ENCODE data around the gene MRPL23.

Gene MRPL23

GRCh38 chr11:1946812-1947484, at the start of gene MRPL23:
Gene MRPL23, plus strand, starts transcription at chr11:1947332. Its CDS starts 31 bp downstream, at chr11:1947363.
- DNase-seq, result no peak

- no peak for DNase-seq
Measured at GRCh38 chr11:1899090-1899489, 48.0 kb upstream of the MRPL23 start.

- no peak for DNase-seq
Measured at GRCh38 chr11:1899686-1900085, 47.4 kb upstream of the MRPL23 start.

GRCh38 chr11:1906181-1906580, 41.0 kb upstream of the MRPL23 start:
- DNase-seq, result no peak

- DNase-seq, result no peak
Measured at GRCh38 chr11:1906611-1907423, 40.3 kb upstream of the MRPL23 start.

GRCh38 chr11:1908618-1909017, 38.5 kb upstream of the MRPL23 start:
- no peak for DNase-seq

- no peak for DNase-seq
Measured at GRCh38 chr11:1909524-1909923, 37.6 kb upstream of the MRPL23 start.

GRCh38 chr11:1912289-1912878, 34.7 kb upstream of the MRPL23 start:
- no peak for DNase-seq

- DNase-seq, result no peak
Measured at GRCh38 chr11:1913271-1914060, 33.7 kb upstream of the MRPL23 start.

- no peak for DNase-seq
Measured at GRCh38 chr11:1915795-1916131, 31.4 kb upstream of the MRPL23 start.

- no peak for DNase-seq
Measured at GRCh38 chr11:1916132-1916985, 30.8 kb upstream of the MRPL23 start.

GRCh38 chr11:1916986-1917522, 30.1 kb upstream of the MRPL23 start:
- no peak for DNase-seq

GRCh38 chr11:1917523-1918435, 29.4 kb upstream of the MRPL23 start:
- no peak for DNase-seq

GRCh38 chr11:1918436-1919315, 28.5 kb upstream of the MRPL23 start:
- DNase-seq, result no peak

GRCh38 chr11:1919391-1920127, 27.6 kb upstream of the MRPL23 start, which contains the start of gene TNNT3:
Gene TNNT3, plus strand, starts transcription at chr11:1919703. Its CDS starts 3,172 bp downstream, at chr11:1922875.
- DNase-seq, result no peak

GRCh38 chr11:1920128-1920908, 26.8 kb upstream of the MRPL23 start:
- no peak for DNase-seq

- no peak for DNase-seq
Measured at GRCh38 chr11:1920909-1921573, 26.1 kb upstream of the MRPL23 start.

Data from NCI-H510A (cell line).